Right ventricle myocardium inferior (tissue), 1 donor: ENCODE results near the gene NSD2. TPM values are rescaled to one million over a fixed set of nuclear protein-coding genes. Genes with fewer than 3 reads are reported as not detected.
"Not testable (repeated sequence)": the region's sequence is repeated elsewhere in the genome, so short reads cannot be mapped to it uniquely, and the experiment has no call there.

ENCODE experiments used
- ATAC-seq: fragments of 200-7000 bp; cut with Tn5 transposase; one replicate; pipeline ENCODE4 v1.9.1; 2020; ENCODE audit warnings: mild to moderate bottlenecking, moderate library complexity
- DNase-seq: peaks from one replicate; pipeline ENCODE4 v3.0.0; 2021; ENCODE audit errors: missing footprints
- intact Hi-C: fragments of 100-400 bp; cut with DNase I; formaldehyde crosslinking; loops from one replicate; pipeline ENCODE4 v1.11.0; 2022
- microRNA-seq: library from miRNA; unstranded; fragments of <30 nt; microRNA quantifications from one replicate; pipeline ENCODE4 v1.2.0, GENCODE V29; 2020
- total RNA-seq: library from RNA; stranded (reverse); fragmentation: NEBNext Ultra II Directional; extraction: Animal tissue kit (Norgen Biotek cat#: 25700); gene quantifications from one replicate; pipeline ENCODE4 v1.2.1, GENCODE V29; 2021
- donor health status: DM: no; HTN: yes; CAD: no; lungs with severe emphysema.

Gene NSD2
- total RNA-seq, 1 donor from 2014 or later = 37.0 TPM

DNA sequence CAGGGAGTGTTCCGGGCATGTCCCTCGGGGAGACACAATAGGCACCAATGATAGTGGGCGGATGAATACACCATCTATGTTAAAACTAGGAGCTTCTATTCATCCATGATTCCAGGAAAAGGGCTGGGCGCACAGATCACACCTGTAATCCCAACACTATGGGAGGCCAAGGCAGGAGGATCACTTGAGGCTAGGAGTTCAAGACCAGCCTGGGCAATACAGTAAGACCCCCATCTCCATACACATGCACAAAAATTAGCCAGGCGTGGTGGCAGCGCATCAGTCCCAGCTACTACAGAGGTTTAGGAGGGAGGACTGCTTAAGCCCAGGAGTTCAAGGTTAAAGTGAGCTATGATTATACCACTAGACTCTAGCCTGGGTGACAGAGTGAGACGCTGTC lies 135.2 kb downstream of the NSD2 start:
- ATAC-seq (no peak), DNase-seq (no peak)
- intact Hi-C loops = loop anchor here (10.0 kb wide), 1 partner anchor 62 kb away; no protein-coding TSS in a partner anchor

DNA sequence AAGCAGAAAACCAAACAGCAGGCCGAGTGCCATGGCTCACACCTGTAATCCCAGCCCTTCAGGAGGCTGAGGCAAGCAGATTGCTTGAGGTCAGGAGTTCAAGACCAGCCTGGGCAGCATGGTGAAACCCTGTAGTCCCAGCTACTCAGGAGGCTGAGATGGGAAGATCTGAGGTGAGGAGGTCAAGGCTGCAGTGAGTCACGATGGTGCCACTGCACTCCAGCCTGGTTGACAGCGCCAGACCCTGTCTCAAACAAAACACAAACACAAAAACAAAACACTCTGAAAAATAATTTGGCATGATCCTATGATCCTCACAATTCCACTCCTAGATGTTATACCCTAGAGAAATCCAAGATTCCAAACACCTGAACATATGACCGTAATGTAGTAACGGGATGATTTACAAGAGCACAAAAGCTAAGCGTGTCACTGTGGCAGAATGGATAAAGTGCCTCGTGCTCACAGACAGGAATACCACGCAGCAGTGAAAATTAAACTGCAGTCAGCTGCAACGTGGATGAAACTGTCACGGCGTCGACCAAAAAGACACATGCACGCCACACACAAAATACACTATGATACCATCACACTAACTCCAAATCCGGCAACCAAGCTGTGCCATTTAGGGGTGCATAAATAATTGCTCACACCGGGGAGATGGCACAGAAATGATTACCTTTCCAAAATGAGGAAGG lies 135.9 kb downstream of the NSD2 start:
- DNase-seq (no peak), ATAC-seq (no peak)
- intact Hi-C loops = loop anchor here (10.0 kb wide), 1 partner anchor 62 kb away; no protein-coding TSS in a partner anchor

DNA sequence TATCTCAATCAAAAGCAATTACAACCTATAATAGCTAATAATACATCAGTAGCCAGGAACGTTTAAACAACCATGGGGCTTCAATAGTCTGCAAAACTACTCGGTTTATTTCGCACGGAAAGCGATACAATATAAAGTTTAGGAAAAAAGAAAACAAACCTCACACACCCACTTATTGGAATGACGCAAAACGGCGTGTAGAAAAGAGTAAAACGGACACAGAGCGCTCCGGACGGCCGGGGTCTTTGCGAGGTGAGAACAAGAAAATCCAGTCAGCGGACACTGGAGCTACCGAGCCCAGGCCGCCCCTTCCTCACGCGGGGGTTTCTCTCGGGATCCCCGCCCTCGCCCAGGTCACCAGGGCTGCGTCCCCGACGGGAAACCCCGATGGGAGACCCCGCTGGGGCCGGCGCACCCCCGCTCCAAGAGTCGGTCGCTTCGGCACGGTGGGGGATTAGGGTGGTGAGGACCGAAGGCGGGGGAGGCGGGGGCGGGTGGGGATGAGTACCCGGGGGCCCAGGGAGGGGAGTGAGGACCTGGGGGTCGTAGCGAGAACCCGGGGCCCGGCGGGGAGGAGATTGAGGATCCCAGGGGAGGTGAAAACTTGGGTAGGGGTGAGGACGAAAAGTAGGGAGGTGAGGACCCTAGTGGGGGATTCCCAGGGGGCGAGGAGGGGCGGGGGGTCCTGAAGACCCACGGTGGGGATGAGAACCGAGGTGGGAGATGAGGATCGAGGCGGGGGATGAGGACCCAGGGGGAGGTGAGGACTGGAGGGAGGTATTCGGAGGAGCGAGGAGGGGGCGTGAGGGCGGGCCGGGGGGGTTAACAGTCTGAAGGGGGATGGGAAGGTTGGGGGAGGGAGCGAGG lies 136.8 kb downstream of the NSD2 start:
- DNase-seq = peak; percentile 68
- ATAC-seq = no peak
- intact Hi-C loops = loop anchor here (10.0 kb wide), 1 partner anchor 63 kb away; no protein-coding TSS in a partner anchor

DNA sequence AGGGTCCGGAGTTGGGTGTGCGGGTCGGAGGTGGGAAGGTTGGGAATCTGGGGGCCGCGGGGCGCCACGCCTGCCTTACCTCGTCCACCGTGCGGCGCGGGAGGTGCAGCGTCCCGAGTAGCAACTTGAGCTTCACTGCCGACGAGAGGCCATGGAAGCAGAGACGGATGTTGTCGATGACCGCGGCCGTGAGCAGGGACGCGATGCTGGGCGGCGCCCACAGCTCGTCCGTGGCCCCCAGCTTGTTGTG lies 137.4 kb downstream of the NSD2 start:
- intact Hi-C loops = loop anchor here (10.0 kb wide), 1 partner anchor 64 kb away; no protein-coding TSS in a partner anchor
- DNase-seq (no peak), ATAC-seq (no peak)

DNA sequence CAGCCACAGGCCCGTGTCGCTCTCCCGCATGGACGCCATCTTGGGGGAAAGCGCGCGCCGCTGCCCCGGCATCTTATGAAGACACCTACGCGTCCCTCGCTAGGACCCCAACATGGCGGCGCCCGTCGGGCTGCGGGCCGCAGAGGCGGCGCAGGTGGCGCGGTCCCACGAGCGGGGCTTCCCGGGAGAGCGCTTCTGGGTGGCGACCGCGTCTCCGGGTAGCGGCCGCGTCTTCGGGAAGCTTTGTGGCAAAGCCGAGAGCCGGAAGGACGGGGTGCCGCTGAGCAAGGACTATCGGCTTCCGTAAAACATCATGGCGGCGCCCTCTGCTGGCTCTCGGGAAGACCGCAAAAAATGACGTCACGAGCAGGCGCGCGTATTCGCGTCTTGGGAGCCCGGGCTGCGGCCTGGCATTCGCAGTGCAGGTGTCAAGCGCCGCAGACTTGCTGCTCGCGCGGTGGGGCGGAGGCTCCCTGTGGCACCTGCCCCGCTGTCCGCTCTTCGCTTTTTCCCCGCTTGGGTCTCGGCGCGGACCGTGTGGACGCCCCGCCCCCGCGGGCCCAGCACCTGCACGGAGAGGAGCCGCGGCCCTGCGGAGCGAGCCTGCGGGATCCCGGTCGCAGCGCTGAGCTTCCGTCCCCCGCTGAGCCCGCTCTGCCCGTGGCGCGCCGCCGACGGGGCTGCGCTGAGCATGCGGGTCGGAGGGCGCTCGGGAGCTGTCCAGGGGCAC lies 137.9 kb downstream of the NSD2 start, which contains the start of gene NELFA:
Gene NELFA, minus strand, starts transcription at position 54 of the 730 bp plus-strand sequence. Its CDS starts 15 bp downstream, at position 39.
- DNase-seq (peak; percentile 98), ATAC-seq (peak; percentile 96)
- intact Hi-C loops = loop anchor here (10.0 kb wide), 1 partner anchor 64 kb away; no protein-coding TSS in a partner anchor

DNA sequence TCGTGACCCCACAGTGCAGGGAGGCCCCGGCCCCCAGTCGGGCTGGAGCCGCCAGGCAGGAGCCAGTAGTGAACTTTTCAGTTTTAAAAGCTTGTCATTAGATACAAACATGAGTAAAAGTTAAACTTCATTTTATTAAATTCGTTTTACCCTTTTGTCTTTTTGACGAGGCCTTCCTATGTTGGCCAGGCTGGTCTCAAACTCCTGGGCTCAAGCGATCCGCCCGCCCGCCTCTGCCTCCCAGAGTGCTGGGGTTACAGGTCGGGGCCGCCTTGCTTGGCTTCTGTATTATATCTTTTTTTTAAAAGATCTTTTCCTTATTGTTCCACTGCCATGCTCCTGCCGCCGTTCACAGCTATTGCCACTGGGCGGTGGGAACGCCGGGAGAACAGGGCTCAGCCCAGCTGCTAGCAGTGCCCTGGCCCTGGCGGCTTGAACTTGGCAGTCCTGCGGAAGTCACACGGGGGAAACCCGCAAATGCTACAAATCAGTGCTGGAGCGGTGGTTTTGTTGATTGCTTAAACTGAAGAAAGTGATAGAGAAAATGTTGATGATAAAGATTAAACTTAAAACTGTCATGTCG lies 138.5 kb downstream of the NSD2 start:
- intact Hi-C loops = loop anchor here (10.0 kb wide), 1 partner anchor 65 kb away; no protein-coding TSS in a partner anchor
- ATAC-seq = peak; percentile 45
- peak; percentile 73 for DNase-seq

DNA sequence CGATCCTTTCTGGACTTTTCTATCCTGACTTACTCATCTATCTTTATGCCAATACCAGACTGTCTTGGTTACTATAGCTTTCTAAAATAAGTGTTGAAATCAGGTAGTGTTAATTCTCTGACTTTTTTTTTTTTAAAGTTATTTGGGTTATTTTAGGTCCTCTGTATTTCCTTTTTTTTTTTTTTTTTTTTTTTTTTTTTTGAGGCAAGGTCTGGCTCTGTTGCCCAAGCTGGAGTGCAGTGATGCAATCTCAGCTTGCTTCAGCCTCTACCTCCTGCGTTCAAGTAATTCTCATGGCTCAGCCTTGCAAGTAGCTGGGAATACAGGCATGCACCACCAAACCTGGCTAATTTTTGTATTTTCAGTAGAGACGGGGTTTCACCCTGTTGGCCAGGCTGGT lies 140.4 kb downstream of the NSD2 start:
- no peak for DNase-seq
- intact Hi-C loops = no loop called here
- no peak for ATAC-seq

DNA sequence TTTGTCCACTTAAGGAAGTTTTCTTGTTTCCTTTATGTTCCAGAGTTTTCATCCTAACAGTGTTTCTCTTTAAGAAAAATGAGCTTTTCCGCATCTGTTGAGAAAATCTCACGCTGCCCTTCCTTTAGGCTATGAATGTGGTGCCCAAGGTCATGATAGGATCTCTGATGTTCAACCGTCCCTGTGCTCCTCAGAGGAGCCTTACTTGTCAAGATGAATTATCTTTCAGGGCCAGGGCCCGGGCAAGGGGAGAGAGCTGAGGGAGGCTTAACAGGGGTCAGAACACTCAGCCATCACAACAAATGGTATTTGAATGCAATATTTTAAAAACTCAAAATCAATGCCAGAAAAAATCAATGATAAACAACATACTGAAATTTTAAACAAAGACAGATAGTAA lies 143.8 kb downstream of the NSD2 start:
- DNase-seq (no peak), ATAC-seq (no peak)
- intact Hi-C loops = no loop called here

DNA sequence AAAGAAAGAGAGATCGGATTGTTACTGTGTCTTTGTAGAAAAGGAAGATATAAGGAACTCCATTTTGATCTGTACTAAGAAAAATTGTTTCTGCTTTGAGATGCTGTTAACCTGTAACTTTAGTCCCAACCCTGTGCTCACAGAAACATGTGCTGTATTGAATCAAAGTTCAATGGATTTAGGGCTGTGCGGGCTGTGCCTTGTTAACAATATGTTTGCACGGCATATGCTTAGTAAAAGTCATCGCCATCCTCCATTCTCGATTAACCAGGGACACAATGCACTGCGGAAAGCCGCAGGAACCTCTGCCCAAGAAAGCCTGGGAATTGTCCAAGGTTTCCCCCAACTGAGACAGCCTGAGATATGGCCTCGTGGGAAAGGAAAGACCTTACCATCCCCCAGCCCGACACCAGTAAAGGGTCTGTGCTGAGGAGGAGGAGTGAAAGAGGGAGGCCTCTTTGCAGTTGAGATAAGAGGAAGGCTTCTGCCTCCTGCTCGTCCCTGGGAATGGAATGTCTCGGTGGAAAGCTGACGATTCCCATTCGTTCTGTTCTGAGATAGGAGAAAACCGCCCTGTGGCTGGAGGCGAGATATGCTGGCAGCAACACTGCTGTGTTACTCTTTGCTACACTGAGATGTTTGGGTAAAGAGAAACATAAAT lies 150.3 kb downstream of the NSD2 start:
- intact Hi-C loops, ATAC-seq, DNase-seq: not testable (repeated sequence)

DNA sequence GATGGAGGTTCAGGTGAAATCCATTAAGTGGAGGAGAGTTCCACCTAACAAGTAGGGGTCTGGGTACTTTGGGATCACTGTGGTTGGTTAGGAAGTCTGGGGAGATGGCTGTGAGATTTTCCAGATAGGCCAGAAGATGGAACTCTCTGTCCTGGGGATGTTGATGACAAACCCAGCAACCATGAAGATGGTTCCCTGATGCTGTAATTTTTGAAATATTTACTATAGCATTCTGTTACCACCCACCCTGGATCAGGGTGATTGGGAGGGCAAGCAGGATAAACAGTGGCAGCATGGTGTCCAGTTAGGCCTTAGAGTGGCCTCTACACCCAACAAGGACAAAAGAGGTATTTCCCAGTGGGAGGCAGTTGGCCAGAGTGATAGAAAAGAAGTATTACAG lies 153.5 kb downstream of the NSD2 start:
- intact Hi-C loops = no loop called here
- ATAC-seq (no peak), DNase-seq (no peak)

DNA sequence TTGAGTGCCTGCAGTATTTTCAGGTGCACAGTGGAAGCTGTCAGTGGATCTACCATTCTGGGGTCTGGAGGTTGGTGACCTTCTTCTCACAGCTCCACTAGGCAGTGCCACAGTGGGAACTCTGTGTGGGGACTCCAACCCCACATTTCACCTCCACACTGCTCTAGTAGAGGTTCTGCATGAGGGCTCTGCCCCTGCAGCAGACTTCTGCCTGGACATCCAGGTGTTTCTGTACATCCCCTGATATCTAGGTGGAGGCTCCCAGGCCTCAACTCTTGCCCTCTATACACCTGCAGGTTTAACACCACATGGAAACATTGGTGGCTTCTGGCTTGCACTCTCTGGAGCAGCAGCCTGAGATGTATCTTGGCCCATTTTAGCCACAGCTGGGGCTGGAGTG lies 154.6 kb downstream of the NSD2 start:
- no peak for ATAC-seq
- DNase-seq = no peak
- intact Hi-C loops = no loop called here

DNA sequence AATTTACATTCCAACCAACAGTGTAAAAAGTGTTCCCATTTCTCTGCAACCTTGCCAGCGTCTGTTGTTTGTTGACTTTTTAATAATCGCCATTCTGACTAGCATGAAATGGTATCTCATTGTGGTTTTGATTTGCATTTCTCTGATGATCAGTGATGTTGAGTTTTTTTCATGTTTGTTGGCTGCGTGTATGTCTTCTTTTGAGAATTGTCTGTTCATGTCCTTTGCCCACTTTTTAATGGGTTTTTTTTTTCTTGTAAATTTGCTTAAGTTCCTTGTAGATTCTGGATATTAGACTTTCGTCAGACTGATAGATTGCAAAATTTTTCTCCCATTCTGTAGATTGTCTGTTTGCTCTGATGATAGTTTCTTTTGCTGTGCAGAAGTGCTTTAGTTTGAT lies 155.9 kb downstream of the NSD2 start:
- ATAC-seq, intact Hi-C loops, DNase-seq: not testable (repeated sequence)

DNA sequence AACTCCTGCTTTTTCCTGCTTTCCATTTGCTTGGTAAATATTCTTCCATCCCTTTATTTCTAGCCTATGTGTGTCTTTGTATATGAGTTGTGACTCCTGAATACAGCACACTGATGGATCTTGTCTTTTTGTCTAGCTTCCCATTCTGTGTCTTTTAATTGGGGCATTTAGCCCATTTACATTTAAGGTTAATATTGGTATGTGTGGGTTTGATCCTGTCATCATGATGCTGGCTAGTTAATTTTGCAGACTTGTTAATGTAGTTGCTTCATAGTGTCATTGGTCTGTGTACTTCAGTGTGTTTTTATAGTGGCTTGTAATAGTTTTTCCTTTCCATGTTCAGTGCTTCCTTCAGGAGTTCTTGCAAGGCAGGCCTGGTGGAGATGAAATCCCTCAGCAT lies 160.0 kb downstream of the NSD2 start:
- ATAC-seq, intact Hi-C loops, DNase-seq: not testable (repeated sequence)

Small RNAs within 50 kb of the gene (microRNA-seq; reads per million reads assigned to microRNA genes)
- not detected for gene MIR943

Other genes starting within 250 kb of the NSD2 start
- 0.49 TPM for gene FAM53A, start 187.1 kb upstream of the NSD2 start, total RNA-seq
- 13.7 TPM for gene SLBP, start 159.1 kb upstream of the NSD2 start, total RNA-seq
- gene TMEM129, start 150.1 kb upstream of the NSD2 start, total RNA-seq = 26.3 TPM
- gene TACC3, start 149.9 kb upstream of the NSD2 start, total RNA-seq = 7.0 TPM
- gene FGFR3, start 78.1 kb upstream of the NSD2 start, total RNA-seq = 1.8 TPM
- gene LETM1, start 15.2 kb upstream of the NSD2 start, total RNA-seq = 39.8 TPM
- 10.8 TPM for gene NELFA, start 137.6 kb downstream of the NSD2 start, total RNA-seq
- 1.1 TPM for gene NAT8L, start 187.9 kb downstream of the NSD2 start, total RNA-seq